Cortex of kidney (tissue), 1 donor: ENCODE results near the gene COPG2.
"Not testable (repeated sequence)": the region's sequence is repeated elsewhere in the genome, so short reads cannot be mapped to it uniquely, and the experiment has no call there.

Experiments used
- DNase-seq: peaks from one replicate; lab custom pipeline; 2025; lab: John Stamatoyannopoulos, UW

Gene COPG2

DNA sequence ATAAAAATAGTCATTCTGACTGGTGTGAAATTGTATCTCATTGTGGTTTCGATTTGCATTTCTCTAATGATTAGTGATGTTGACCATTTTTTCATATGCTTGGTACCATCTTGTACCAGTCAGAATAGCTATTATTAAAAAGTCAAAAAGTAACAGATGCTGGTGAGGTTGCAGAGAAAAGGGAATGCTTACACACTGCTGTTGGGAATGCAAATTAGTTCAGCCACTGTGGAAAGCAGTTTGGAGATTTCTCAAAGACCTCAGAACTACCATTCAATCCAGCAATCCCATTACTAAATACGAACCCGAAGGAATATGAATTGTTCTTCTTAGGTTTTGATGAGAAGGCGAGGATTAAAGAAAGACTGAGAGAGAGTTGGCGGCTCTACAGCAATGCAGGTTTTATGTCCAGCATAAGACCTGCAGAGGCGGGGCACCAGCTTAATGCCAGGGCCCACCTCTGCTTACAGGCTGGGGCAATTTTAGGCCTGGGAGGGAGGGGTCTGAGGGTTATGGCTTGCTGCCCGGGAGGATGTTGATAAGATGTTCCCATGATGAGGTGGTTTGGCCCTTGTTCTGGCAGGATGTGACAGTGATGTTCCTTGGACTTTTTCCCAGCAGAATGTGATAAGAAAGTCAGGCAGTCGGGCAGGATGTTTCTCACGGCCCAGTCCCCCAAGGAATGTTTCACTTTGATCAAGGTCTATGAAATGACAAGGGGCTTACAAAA lies 102.2 kb downstream of the COPG2 start:
- no peak for DNase-seq

DNA sequence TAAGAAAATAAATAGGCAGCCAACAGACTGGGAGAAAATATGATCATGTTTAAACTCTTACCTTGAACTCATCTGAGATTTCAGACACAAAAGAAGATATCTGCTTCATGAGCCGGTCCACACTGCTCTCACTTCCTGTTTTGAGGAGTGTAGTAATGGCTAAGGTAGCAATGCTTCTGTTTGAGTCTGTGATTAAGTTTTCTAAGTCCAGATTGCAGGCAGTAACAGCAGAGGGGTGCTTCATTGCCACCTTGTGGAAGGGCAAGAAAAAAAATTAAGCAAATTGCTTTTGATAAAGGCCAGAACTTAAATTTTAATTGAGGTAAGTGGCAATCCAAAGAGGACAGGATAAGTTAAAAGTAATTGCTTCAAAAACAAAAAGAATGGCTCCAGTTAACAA lies 107.6 kb downstream of the COPG2 start:
- no peak for DNase-seq

DNA sequence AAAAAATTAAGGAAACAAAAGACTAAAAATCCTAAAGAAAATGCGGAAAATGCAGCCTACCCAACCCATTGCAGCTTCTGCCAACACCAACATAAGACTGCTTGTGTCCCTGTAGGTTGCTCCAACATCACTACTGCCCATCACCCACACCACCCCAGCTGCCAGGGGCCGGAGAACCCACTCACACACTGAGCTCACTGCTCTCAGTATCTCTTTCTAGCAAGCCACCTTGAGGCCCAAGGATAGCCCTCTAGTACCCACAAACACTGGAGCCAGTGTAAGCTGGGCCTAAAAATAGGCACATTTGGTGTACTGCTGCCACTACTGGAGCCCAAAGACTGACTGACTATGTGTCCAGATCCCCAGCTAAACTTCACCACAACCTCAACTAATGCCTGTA lies 109.4 kb downstream of the COPG2 start:
- no peak for DNase-seq

DNA sequence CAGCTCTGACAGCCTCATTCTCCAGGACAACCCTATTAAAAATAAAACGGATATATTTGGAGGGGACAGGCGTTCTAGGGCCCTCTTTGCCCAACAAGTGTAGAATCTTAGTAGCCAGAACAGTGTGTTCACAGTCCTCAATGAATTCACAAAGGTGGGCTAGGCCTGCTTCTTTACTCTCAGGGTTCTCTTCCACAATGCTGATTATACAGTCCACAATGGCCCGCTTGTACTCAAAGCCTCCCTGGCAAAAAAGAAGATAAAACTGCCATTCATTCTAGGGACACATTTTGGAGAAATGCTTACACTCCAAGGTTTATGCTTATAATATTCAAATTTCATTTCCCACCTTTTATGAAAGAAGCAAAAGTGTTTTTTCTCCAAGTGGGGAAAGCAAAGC lies 114.1 kb downstream of the COPG2 start:
- no peak for DNase-seq

DNA sequence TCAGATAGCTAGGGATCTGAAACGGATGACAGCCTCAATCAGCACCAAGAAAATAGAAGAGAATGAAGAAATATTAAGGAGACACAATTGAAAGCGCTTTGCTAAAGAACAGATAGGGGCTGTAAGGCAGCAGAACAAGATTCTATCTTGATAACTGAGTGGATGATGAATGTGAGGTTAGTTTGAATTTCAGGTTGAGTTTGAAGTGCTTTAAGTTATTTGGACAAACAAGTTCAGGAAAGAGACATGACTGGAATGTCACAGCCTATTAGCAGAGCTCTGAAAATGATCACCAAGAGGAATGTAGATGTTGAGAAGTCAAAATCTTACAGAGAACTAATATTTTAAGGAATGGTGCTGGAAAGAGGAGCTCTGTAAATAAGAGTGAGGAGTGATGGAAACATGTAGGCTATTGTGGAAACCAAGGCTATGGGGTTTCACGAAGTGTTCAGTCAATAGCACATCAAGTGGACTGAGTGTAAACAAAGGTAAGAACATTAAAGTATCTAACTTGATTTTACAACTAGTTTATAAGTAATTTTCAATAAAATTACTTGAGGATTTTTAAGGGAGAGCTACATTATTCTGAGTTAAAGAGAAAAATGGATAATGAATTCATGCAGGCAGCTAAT lies 115.0 kb downstream of the COPG2 start:
- no peak for DNase-seq

DNA sequence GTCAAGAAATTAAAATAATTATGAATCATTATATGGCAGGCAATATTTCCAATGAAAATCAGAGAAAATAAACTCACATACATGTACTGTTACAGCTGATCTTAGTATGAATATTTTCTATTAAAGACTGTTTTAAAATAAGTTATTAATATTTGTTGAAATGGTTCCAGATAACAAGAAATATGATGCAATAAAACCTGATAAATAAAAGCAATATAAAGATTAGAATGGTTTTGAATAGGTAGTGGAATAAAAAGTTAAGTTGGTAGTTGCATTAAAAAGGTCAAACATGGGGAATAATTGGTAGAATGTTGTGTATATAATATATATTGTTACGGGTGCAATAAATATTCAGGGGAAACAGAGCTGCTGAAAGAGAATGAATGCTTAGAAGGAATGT lies 124.2 kb downstream of the COPG2 start:
- DNase-seq, result no peak

DNA sequence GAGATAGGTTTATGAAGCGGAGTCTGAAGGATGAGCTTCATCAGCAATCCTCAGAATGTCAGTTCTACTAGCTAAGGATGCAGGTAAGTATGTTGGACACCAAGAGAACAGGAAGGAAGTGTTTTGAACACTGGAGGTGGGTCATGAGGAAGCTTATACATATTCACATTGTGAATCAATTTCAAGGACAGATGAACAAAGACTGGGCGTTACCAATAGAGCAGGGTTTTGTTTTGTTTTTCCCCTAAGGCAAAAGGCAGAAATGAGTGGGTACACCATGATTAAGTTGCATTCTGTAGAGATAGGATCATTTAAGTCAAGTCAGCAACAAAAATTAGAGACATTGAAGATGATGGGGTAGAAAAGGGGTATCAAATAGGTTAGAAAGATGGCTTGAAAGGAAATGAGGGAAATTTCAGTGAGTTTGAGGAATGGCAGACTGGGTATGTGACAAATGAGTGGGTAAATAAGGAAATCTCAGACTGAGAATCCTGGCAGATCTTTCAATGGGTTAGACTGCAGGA lies 125.0 kb downstream of the COPG2 start:
- DNase-seq, result no peak

DNA sequence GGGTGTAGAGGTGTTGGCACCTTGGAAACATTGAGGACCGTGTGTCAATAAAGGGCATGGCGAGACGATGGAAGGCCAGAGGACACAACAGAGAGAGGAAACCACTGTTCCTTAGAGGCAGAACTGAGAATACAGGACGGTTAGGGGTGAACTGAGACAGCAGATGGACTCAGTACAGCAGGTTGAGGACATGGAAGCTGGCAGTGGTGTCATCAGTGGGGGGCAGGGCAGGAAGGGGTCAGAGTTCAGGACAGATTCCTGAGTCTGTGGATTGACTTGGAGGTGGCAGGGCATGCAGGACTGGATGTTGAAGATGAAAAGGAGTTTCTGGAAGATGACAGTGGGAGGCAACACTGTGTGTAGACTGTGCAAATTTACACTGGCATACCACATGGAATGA lies 126.3 kb downstream of the COPG2 start:
- not testable (repeated sequence) for DNase-seq

DNA sequence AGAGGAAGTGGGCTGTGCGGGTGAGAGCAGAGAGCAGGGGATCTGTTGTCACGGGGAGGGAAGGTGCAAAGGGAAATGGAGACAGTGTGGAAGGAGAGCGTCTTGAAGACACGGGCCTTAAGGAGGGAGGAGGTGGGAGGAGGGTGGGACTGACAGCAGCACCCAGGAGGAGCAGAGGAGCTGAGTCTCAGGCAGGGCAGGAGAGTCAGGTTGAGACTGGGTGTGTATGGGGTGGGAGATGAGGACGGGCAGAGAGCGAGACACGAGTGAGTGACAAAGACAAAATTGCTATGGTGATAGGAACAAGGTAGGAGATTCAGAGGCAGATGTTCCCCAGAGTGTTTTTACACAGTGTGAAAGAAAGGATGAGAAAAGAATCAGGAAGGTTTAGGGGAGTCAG lies 127.3 kb downstream of the COPG2 start:
- not testable (repeated sequence) for DNase-seq

DNA sequence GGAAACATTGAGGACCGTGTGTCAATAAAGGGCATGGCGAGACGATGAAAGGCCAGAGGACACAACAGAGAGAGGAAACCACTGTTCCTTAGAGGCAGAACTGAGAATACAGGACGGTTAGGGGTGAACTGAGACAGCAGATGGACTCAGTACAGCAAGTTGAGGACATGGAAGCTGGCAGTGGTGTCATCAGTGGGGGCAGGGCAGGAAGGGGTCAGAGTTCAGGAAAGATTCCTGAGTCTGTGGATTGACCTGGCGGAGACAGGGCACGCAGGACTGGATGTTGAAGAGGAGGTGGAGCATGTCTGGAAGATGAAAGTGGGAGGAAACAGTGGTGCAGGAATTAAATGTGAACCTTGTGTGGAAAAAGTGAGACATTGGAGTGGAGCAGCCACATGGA lies 130.7 kb downstream of the COPG2 start:
- not testable (repeated sequence) for DNase-seq

DNA sequence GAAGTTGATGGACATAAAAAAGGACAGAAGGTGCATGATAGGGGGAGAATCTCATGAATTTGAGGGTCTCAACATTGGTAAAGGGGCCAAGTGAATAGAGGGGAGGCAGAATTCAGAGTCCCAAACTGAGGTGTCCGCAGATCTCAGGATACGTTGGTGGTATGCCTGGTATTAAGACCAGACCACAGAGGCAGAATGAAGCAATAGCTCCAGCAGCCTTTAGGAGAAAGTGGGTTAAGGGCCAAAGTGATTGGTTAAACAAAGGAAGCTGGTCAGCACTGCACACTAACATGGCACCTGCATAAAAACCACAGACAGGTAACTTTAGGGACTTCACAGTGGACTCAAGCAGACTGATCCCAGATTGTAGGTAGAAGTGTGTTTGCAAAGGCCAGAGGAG lies 139.1 kb downstream of the COPG2 start:
- no peak for DNase-seq

DNA sequence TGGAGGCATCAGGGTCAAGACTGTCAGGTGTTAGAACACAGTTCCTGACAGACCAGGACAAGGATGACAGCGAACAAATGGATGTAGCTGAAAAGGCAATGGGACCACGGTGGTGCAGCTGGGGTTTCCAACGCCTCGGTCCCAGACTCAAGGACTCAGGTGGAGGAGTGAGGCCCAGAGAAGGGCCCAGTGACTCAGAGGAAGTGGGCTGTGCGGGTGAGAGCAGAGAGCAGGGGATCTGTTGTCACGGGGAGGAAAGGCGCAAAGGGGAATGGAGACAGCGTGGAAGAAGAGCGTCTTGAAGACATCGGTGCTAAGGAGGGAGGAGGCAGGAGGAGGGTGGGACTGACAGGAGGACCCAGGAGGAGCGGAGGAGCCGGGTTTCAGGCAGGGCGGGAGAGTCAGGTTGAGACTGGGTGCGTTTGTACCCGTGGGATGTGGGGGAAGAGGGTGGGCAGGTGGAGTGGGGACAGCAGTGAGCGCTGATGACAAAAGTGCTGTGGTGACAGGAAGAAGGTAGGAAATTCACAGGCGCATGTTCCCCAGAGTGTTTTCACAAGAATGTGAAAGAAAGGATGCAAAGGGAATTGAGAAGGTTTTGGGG lies 140.7 kb downstream of the COPG2 start:
- not testable (repeated sequence) for DNase-seq

DNA sequence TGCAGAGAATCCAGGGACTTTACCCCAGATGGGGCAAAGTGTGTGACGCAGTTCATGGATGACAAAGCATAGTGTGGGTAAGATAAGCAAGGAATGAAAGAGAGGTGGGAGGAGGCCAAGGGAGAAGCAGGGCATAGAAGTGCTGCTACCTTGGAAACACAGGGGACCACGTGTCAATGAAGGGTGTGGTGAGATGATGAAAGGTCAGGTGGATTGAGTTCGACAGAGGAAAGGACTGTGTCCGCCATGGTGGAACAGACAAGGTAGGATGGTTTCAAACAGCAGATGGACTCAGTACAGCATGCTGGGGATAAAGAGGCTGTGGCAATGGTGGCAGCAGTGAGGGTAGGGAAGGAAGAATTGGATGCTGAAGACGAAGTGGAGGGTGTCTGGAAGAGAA lies 143.9 kb downstream of the COPG2 start:
- DNase-seq, result no peak

DNA sequence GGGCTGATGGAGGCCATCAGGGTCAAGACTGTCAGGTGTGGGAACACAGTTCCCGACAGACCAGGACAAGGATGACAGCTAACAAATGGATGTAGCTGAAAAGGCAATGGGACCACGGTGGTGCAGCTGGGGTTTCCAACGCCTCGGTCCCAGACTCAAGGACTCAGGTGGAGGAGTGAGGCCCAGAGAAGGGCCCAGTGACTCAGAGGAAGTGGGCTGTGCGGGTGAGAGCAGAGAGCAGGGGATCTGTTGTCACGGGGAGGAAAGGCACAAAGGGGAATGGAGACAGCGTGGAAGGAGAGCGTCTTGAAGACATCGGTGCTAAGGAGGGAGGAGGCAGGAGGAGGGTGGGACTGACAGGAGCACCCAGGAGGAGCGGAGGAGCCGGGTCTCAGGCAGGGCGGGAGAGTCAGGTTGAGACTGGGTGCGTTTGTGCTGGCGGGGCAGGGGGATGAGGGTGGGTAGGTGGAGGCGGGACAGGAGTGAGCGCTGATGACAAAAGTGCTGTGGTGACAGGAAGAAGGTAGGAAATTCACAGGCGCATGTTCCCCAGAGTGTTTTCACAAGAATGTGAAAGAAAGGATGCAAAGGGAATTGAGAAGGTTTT lies 144.9 kb downstream of the COPG2 start:
- not testable (repeated sequence) for DNase-seq

DNA sequence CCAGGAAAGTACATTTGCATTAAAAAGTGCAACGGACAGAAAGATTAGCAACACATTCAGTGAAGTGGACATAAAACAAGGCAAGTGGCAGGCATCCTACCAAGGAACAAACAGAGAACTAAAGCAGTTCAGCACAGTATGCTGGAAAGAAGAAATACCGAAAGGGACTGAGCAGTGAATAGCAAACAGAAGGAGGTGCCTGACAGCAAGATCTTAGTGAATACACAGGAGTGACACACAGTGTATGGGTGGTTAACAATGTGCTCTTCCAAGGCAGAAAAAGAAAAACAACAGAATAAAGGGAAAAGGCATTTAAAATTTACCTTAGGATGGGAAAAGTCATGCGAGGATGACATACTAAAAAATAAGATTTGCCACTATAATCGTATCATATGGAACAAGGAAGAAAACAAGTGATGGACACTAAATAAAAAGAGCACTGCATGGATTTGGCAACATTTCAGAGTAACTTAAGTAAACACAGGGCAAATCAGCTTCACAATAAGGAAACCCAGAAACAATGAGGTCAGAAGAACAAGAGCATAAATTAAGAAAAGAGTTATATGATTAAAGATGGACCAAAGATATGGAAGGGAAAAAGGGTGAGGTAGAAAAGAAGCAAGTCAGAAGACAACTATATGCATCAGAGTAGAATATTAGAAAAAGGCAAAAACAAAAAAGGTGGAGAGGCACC lies 147.1 kb downstream of the COPG2 start:
- DNase-seq, result no peak

DNA sequence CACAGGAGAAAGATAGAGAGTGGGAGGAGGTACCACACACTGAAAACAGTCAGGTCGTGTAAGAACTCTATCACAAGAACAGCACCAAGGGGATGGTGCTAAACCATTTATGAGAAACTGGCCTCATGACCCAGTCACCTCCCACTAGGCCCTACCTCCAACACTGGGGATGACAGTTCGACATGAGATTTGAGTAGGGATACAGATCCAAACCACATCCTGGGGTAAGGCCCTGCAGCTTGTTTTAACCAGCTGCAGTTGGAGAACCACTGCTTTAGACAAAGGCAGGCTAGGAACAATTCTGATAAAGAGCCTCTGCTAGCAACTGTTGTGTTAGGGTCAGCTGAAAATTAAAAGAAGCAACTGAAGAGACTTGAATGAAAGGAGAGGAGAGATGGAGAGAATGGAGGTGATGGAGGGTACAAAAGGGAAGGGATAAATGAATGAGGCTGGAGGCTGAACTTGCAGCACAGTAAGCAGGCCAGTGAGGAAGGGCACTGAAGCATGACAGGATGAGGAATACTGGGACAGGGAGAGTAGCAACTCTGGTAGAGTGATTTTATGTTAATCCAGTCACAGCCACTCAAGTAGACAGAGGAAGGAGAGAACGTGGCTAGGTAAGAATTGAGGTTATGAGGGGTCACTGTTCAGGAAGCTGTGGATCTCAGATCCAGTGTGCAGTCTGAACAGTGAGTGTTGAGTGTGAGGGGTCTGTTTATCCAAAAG lies 153.1 kb downstream of the COPG2 start:
- DNase-seq, result no peak

DNA sequence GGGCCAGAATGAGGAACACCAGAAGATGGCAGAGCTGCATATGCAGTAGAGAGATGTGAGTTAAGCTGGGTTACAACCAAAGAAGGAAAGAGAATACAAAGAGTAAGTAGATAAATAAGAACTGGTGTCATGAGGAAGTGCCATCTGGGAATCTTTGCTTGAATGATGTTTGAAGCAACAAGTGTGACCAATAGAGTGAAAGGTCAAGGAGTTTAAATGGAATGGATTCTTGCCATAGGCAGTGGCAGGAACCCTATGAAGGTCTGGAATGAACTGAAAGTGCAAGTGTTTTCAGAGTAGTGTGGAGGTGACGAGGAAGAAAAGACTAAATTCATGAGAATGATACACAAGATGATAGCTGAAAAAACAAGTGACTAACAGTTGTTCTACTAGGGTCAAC lies 155.1 kb downstream of the COPG2 start:
- no peak for DNase-seq

DNA sequence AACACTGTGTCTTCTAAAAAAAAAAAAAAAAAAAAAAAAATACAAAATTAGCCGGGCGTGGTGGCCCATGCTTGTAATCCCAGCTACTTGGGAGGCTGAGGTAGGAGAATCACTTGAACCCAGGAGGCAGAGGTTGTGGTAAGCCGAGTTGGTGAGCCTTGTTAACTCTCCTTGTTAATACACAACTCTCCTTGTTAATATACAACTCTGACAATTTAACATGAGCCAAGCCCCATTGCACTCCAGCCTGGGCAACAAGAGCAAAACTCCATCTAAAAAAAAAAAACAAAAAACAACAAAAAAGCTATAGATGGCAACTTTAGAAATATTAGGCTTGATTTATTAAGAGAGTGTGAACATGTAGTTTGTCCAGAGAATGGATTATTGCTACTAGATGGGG lies 156.5 kb downstream of the COPG2 start:
- not testable (repeated sequence) for DNase-seq

DNA sequence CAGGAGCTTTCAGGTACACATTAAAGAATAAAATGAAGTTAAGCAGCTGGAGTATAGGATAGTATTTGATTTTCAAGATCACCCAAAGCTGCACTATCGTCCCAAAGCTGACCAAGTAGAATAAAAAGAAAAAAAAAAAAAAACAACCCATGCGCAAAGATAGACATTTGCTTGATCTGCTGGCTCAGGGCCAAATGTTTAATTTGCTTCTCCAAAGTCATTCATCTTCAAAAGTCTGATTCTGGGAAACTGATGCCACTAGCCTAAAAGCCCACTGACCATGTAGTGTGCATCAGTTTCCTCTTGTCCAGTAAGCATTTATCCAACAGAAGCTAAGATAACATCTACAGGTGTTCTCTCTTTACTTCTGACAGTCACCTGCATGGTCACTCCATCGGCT lies 162.2 kb downstream of the COPG2 start:
- no peak for DNase-seq

DNA sequence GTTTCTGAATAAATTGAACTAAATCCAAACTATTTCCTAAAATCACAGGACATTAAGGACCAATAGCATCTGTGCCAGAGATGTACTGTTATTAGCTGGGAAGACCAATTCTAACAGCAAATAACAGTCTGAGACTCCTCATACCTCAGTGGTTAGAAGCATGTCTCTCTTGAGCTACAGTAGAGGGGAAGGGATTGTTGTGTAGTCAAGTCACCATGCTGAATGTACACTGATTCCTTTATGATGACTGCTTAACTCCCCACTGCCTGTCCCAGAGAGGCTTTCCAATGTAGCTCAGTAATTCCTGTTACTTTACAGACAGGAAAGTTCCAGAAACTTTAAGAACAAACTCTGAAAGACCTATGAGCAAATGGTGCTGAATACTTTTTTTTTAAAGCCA lies 162.8 kb downstream of the COPG2 start:
- no peak for DNase-seq

DNA sequence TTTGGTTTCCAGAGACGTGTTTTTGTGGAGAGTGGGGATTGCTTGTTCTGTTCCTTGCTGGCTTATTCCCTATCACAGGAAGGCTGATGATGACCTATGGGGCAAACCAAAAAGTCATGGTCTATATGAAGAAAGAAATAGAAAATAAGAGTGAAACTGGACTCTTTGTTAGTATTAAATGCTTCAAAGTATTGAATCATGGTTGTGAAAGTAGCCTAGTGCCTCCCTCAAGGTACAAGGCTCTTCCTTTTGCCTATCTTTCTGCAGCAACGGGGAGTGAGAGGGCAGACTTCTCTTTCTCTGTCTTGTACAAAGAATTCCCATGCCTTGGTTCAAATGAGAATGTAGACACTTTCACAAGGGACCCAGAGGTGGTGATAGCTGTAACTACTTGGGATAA lies 167.6 kb downstream of the COPG2 start:
- no peak for DNase-seq

DNA sequence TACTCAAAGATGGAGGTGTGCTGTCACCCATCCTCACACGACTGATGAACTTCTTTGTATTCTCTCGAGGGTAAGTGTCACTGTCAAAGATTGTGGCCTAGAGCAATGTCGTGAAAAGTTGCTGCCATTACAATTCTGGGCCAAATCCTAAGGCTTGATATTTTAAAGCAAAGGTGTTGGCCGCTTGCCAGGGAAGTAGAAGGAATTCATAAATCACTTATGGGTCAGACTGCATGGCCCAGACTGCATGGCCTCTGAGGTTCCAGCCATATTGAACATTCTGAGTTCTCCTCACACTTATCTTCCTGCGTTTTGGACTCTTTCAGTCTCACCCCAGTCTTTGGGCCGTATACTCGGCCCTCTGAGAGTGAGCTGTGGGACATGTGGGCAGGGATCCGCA lies 168.1 kb downstream of the COPG2 start:
- no peak for DNase-seq
